Endothelial cell (in vitro differentiated cells): ENCODE results near the gene SUFU. TPM values are rescaled to one million over a fixed set of nuclear protein-coding genes. Genes with fewer than 3 reads are reported as not detected.
"Not testable (repeated sequence)": the region's sequence is repeated elsewhere in the genome, so short reads cannot be mapped to it uniquely, and the experiment has no call there.

Experiments used
- DNase-seq: peaks from one replicate; pipeline ENCODE4 v3.0.0; 2021; ENCODE audit warnings: low spot score
- H3K27ac Mint-ChIP-seq: one replicate; pipeline ENCODE4 v1.8.0; 2021; ENCODE audit warnings: mixed read lengths, inconsistent platforms; ENCODE audit not compliant: unreplicated experiment
- H3K27me3 Mint-ChIP-seq: one replicate; pipeline ENCODE4 v1.8.0; 2021; ENCODE audit warnings: mild to moderate bottlenecking, moderate library complexity, mixed read lengths, inconsistent platforms; ENCODE audit not compliant: unreplicated experiment
- H3K36me3 Mint-ChIP-seq: one replicate; pipeline ENCODE4 v1.8.0; 2021; ENCODE audit warnings: mild to moderate bottlenecking, low read depth, mixed read lengths, inconsistent platforms; ENCODE audit not compliant: unreplicated experiment
- H3K4me1 Mint-ChIP-seq: one replicate; pipeline ENCODE4 v1.8.0; 2021; ENCODE audit warnings: mild to moderate bottlenecking, mixed read lengths, inconsistent platforms; ENCODE audit not compliant: unreplicated experiment
- H3K4me3 Mint-ChIP-seq: one replicate; pipeline ENCODE4 v1.8.0; 2021; ENCODE audit warnings: mild to moderate bottlenecking, mixed read lengths, inconsistent platforms; ENCODE audit not compliant: unreplicated experiment
- H3K9me3 Mint-ChIP-seq: one replicate; pipeline ENCODE4 v1.8.0; 2021; ENCODE audit warnings: mixed read lengths, inconsistent platforms; ENCODE audit not compliant: unreplicated experiment
- CTCF ChIP-seq: fragments of 200-600 bp; sonication (generic); IDR thresholded peaks from one replicate; pipeline ENCODE4 v1.5.0; 2021; ENCODE audit warnings: antibody characterized with exemption; ENCODE audit not compliant: unreplicated experiment
- total RNA-seq: library from RNA; stranded (reverse); fragmentation: NEBNext Ultra II Directional; extraction: Animal tissue kit (Norgen Biotek cat#: 25700); gene quantifications from one replicate; pipeline ENCODE4 v1.2.1, GENCODE V29; 2021; ENCODE audit not compliant: unreplicated experiment

Gene SUFU
- total RNA-seq, 1 donor from 2014 or later: 44.4 TPM

GRCh38 chr10:102492983-102493382 lies 10.8 kb upstream of the SUFU start:
- Mint-ChIP-seq H3K9me3 (no peaks in the 10 kb centered on the region), H3K4me3 (no peak overlapping the region), H3K4me1 (peaks cover 4% of the 10 kb centered on the region), H3K36me3 (peaks cover 5% of the 10 kb centered on the region), H3K27ac (no peak overlapping the region), H3K27me3 (peaks cover 4% of the 10 kb centered on the region)
- TF ChIP-seq CTCF: no peak
- DNase-seq: no peak

GRCh38 chr10:102493771-102494170 lies 10.0 kb upstream of the SUFU start:
- Mint-ChIP-seq H3K4me1 (peaks cover 4% of the 10 kb centered on the region), H3K4me3 (no peak overlapping the region), H3K27ac (no peak overlapping the region), H3K27me3 (peaks cover 4% of the 10 kb centered on the region), H3K36me3 (peaks cover 4% of the 10 kb centered on the region), H3K9me3 (no peaks in the 10 kb centered on the region)
- no peak for TF ChIP-seq CTCF
- no peak for DNase-seq

- peak overlapping the region; percentile 52 for H3K27ac Mint-ChIP-seq
- no peak for TF ChIP-seq CTCF
- H3K4me1 Mint-ChIP-seq: peaks cover 5% of the 10 kb centered on the region
- DNase-seq: no peak
- H3K27me3 Mint-ChIP-seq: peaks cover 2% of the 10 kb centered on the region
- H3K9me3 Mint-ChIP-seq: no peaks in the 10 kb centered on the region
- no peaks in the 10 kb centered on the region for H3K36me3 Mint-ChIP-seq
- no peak overlapping the region for H3K4me3 Mint-ChIP-seq
Observed at GRCh38 chr10:102497545-102497944, 6.2 kb upstream of the SUFU start.

- peaks cover 2% of the 10 kb centered on the region for H3K27me3 Mint-ChIP-seq
- H3K4me3 Mint-ChIP-seq: no peak overlapping the region
- peaks cover 7% of the 10 kb centered on the region for H3K4me1 Mint-ChIP-seq
- no peaks in the 10 kb centered on the region for H3K36me3 Mint-ChIP-seq
- DNase-seq: no peak
- TF ChIP-seq CTCF: no peak
- no peaks in the 10 kb centered on the region for H3K9me3 Mint-ChIP-seq
- H3K27ac Mint-ChIP-seq: peak overlapping the region; percentile 19
Observed at GRCh38 chr10:102499356-102499755, 4.4 kb upstream of the SUFU start.

- H3K9me3 Mint-ChIP-seq, H3K27ac Mint-ChIP-seq, DNase-seq, H3K36me3 Mint-ChIP-seq, H3K4me3 Mint-ChIP-seq, H3K27me3 Mint-ChIP-seq: not testable (repeated sequence)
- peaks cover 20% of the 10 kb centered on the region for H3K4me1 Mint-ChIP-seq
Observed at GRCh38 chr10:102500686-102501085, 3.1 kb upstream of the SUFU start.
